GM19463 (cell line): ENCODE data around the gene SLC25A22.

ENCODE experiments used
- ATAC-seq: cut with Tn5 transposase; IDR thresholded peaks from one replicate; pipeline ENCODE4 v1.9.1; 2021; ENCODE audit warnings: mild to moderate bottlenecking, moderate library complexity; ENCODE audit not compliant: unreplicated experiment

Gene SLC25A22

GRCh38 chr11:798093-798713 lies at the start of gene SLC25A22:
SLC25A22 (minus strand) TSS chr11:798281; CDS start chr11:795006, 3,275 bp downstream.
- ATAC-seq: peak; percentile 63

GRCh38 chr11:847876-848275 lies 49.8 kb upstream of the SLC25A22 start:
- no peak for ATAC-seq

GRCh38 chr11:846496-847098 lies 48.5 kb upstream of the SLC25A22 start:
- ATAC-seq: no peak

- no peak for ATAC-seq
These were observed 47.9 kb upstream of the SLC25A22 start for GRCh38 chr11:845872-846495.

- ATAC-seq: no peak
These were observed 46.9 kb upstream of the SLC25A22 start for GRCh38 chr11:844693-845644.

- ATAC-seq: no peak
These were observed 46.0 kb upstream of the SLC25A22 start for GRCh38 chr11:843818-844692.

GRCh38 chr11:843086-843734 lies 45.1 kb upstream of the SLC25A22 start:
- ATAC-seq: peak; percentile 3

- ATAC-seq: peak; percentile 61
These were observed 44.4 kb upstream of the SLC25A22 start, which contains the start of the genes POLR2L and TSPAN4 for GRCh38 chr11:842370-843002. POLR2L (minus strand) TSS chr11:842529; CDS start chr11:842508, 21 bp downstream. TSPAN4 (plus strand) TSS chr11:842852; CDS start chr11:850305, 7,453 bp downstream.

- ATAC-seq: peak; percentile 20
These were observed 43.9 kb upstream of the SLC25A22 start for GRCh38 chr11:841981-842369.

GRCh38 chr11:839875-840617 lies 42.0 kb upstream of the SLC25A22 start:
- no peak for ATAC-seq

GRCh38 chr11:839280-839623 lies 41.2 kb upstream of the SLC25A22 start:
- ATAC-seq: no peak

- no peak for ATAC-seq
These were observed 40.6 kb upstream of the SLC25A22 start for GRCh38 chr11:838441-839279.

GRCh38 chr11:837990-838307 lies 39.9 kb upstream of the SLC25A22 start:
- ATAC-seq: no peak

GRCh38 chr11:837189-837989 lies 39.3 kb upstream of the SLC25A22 start:
- ATAC-seq: no peak

GRCh38 chr11:836700-837099 lies 38.6 kb upstream of the SLC25A22 start:
- ATAC-seq: no peak

- no peak for ATAC-seq
These were observed 38.2 kb upstream of the SLC25A22 start for GRCh38 chr11:836274-836673.
